Activated CD8-positive, alpha-beta memory T cell treated with anti-CD3 and anti-CD28 coated beads for 36 hours (primary cell): ENCODE results near the gene SH2D3A. TPM values are rescaled to one million over a fixed set of nuclear protein-coding genes. Genes with fewer than 3 reads are reported as not detected.

Experiments
- CTCF ChIA-PET: fragments of 350-600 bp; sonication (Branson Sonifier 250); formaldehyde crosslinking; loops from one replicate; lab custom pipeline; 2021; ENCODE audit warnings: antibody characterized with exemption; lab: Charles Lee
- POLR2A ChIA-PET: fragments of 350-600 bp; sonication (Branson Sonifier 250); formaldehyde crosslinking; loops from one replicate; lab custom pipeline; 2021; ENCODE audit warnings: antibody characterized with exemption; lab: Charles Lee
- total RNA-seq, 2 experiments: library from RNA; stranded (reverse); gene quantifications; one replicate each; pipeline ENCODE4 v1.2.3, GENCODE V29; 2021

The SH2D3A gene
- total RNA-seq: 10 to 100 TPM; 18.1 to 20.3 TPM

DNA sequence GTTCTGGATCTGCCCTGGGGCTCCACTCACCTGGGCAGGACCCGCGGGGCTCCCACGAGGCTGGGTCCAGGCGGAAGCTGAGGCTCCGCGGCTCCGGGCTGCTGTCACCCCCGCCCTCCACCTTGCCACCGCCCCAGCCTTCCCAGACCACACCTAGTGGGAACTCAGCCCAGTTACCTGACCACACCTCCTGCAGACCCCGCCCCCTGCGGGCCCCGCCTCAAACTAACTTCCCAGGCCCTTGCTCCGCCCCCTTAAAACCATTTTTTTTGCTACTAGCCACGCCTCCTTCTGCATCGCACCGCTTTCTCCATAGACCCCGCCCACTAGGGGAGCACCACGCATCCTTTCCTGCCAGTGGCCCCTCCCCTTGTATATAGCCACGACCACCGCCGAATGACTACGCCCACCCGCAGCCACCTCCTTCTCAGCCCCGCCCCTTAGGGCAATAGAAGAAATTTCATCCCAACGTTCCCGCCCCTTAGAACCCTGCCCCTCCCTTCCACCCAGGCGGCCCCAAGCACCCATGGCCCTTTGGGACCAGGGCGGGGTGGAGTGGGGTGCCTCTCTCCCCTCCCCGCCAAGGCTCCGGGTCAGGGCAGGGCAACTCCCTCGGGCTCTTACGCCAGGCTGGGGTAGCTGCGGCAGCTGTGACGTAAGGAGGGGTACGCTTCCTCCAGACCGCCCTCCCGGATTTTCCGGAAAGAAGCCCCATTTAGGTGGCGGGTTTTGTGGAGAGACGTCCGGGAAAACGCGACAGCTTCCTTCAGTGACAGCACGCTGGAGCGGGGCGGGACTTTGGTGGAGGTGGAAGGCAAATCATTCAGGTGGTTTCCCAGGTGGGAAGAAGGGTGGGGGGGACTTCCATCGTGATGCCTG, at the start of gene SH2D3A:
SH2D3A (minus strand) TSS at position 79 of the 879 bp plus-strand sequence. CDS start 3,687 bp downstream, outside the sequence.
- ChIA-PET POLR2A (interaction anchor here (0.9 to 1.0 kb wide), 2 partner anchors 35 to 113 kb away, joined by 3 to 6 read pairs; no protein-coding TSS in a partner anchor), CTCF (interaction anchor here (0.7 to 3.0 kb wide), 7 partner anchors 29 to 251 kb away, joined by 3 to 12 read pairs (median 3); no protein-coding TSS in a partner anchor)

GRCh38 chr19:6813659-6814058, 46.4 kb upstream of the SH2D3A start:
- CTCF ChIA-PET: interaction anchor here (0.8 to 2.0 kb wide), 6 partner anchors 10 to 53 kb away, joined by 3 to 10 read pairs (median 4); partner anchors contain the start of gene VAV1
- POLR2A ChIA-PET: interaction anchor here (0.6 to 1.2 kb wide), 4 partner anchors 13 to 353 kb away, joined by 3 to 16 read pairs (median 4); no protein-coding TSS in a partner anchor

DNA sequence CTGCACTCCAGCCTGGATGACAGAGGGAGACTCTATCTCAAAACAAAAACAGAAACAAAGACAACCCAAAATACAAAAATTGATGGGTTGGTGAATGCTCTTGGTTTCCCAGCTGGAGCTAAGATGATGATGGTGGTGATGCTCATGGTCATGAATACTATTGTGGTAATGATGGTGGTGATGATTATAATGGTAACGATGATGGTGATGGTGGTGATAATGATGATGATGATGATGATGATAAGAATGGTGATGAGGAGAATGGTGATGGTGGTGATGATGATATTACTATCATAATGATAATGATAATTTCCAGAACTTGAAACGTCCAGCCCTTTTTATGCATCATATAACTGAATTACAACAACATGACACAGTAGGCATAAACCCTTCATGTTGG, 45.4 kb upstream of the SH2D3A start:
- ChIA-PET POLR2A (interaction anchor here (1.2 to 1.6 kb wide), 2 partner anchors 12 to 40 kb away, joined by 4 read pairs; partner anchors contain the start of gene VAV1), CTCF (interaction anchor here (2.0 kb wide), 1 partner anchor 11 kb away, joined by 10 read pairs; no protein-coding TSS in a partner anchor)

- ChIA-PET CTCF (interaction anchor here (1.5 kb wide), 1 partner anchor 52 kb away, joined by 4 read pairs; no protein-coding TSS in a partner anchor), POLR2A (interaction anchor here (0.9 to 1.6 kb wide), 2 partner anchors 9 to 39 kb away, joined by 3 to 4 read pairs; partner anchors contain the start of gene VAV1)
Observed at GRCh38 chr19:6811906-6812305, 44.7 kb upstream of the SH2D3A start.

DNA sequence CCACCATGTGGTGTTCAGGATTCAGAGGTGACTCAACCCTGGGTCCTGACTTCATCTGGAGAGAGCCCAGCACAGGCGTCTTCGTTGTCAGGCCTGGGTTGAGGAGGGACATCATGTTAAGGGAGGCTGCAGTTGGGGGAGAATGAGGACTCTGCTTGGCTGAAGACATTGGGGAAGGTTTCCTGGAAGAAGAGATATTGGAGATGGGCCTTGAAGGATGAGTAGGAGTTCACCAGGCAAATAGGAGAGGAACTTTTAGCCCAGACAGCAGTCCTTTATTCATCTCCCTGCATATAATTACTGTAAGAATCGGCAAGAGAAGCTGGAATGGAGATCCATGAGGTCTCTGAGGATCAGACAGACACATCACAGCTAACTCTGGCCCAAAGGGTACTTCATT, 44.1 kb upstream of the SH2D3A start:
- ChIA-PET CTCF (interaction anchor here (1.5 kb wide), 1 partner anchor 52 kb away, joined by 4 read pairs; no protein-coding TSS in a partner anchor), POLR2A (interaction anchor here (0.9 to 1.6 kb wide), 2 partner anchors 8 to 39 kb away, joined by 3 to 4 read pairs; partner anchors contain the start of gene VAV1)

DNA sequence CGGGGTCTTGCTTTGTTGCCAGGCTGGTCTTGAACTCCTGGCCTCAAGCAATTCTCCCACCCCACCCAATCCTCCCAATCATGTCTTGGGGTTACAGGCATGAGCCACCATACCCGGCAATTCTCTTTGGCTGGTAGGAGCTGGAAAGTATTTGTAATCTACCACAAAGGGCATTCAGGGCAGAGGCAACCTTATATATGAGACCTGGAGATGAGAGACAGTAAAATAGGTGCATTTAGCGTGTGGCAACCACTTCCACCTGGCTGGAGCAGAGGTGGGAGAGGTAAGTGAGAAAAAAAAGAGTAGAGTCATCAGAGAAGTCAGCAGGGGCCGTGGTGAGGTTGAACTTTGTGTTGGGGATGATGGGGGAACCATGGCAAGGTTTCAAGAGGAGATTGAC, 42.0 kb upstream of the SH2D3A start:
- POLR2A ChIA-PET: no interaction called here
- CTCF ChIA-PET: interaction anchor here (1.0 kb wide), 1 partner anchor 55 kb away, joined by 3 read pairs; no protein-coding TSS in a partner anchor

GRCh38 chr19:6808494-6808893, 41.3 kb upstream of the SH2D3A start:
- CTCF ChIA-PET: interaction anchor here (0.9 to 1.0 kb wide), 2 partner anchors 30 to 55 kb away, joined by 3 read pairs; no protein-coding TSS in a partner anchor
- POLR2A ChIA-PET: interaction anchor here (1.2 kb wide), 1 partner anchor 36 kb away, joined by 4 read pairs; the partner anchor contains the start of gene VAV1

GRCh38 chr19:6807291-6807690, 40.1 kb upstream of the SH2D3A start:
- POLR2A ChIA-PET: no interaction called here
- CTCF ChIA-PET: interaction anchor here (0.6 to 0.7 kb wide), 3 partner anchors 29 to 103 kb away, joined by 3 to 5 read pairs (median 3); partner anchors contain the start of gene VAV1

GRCh38 chr19:6806488-6806887, 39.3 kb upstream of the SH2D3A start:
- ChIA-PET CTCF (no interaction called here), POLR2A (interaction anchor here (0.5 kb wide), 1 partner anchor 9 kb away, joined by 5 read pairs; no protein-coding TSS in a partner anchor)

- ChIA-PET POLR2A (interaction anchor here (1.0 to 1.6 kb wide), 3 partner anchors 9 to 35 kb away, joined by 3 to 15 read pairs (median 6); partner anchors contain the start of gene VAV1), CTCF (interaction anchor here (1.6 to 3.7 kb wide), 4 partner anchors 10 to 64 kb away, joined by 4 to 28 read pairs (median 8); partner anchors contain the start of gene VAV1)
Observed at GRCh38 chr19:6803036-6803404, 35.8 kb upstream of the SH2D3A start.

- CTCF ChIA-PET: interaction anchor here (1.0 to 3.7 kb wide), 5 partner anchors 11 to 64 kb away, joined by 4 to 28 read pairs (median 5); partner anchors contain the start of gene VAV1
- POLR2A ChIA-PET: interaction anchor here (0.6 to 1.6 kb wide), 4 partner anchors 9 to 342 kb away, joined by 3 to 15 read pairs (median 6); partner anchors contain the start of gene VAV1
Observed at GRCh38 chr19:6802336-6803035, 35.3 kb upstream of the SH2D3A start.

DNA sequence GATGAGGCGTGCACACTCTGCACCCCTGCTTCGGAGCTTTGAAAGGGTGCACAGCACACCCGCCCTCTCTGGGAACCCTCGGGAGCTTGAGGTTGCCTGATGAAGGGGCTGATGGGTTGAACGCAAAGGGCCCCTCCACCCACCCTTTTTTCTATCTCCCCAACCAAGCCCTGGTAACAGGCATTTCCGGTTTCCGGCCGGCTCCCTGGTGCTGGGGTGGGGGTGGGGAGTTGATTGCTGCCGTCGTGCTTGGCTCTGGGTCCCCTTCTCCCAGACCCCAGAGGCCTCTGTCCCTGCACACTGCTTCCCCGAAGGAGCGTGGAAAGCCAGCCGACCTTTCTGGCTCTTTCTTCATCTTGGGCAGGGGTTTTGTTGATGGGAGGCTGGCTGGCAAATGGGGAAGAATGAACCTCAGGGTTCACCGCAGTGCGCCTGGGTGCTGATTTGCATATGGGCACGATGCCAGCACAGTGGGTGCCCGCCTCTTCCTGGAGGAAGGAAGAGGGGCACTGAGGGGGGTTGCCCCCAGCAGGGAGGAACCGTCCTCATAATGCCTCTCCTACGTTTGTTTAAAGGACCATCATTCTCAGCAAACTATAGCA, 34.4 kb upstream of the SH2D3A start:
- ChIA-PET CTCF (interaction anchor here (0.6 to 3.7 kb wide), 7 partner anchors 12 to 63 kb away, joined by 3 to 28 read pairs (median 6); partner anchors contain the start of genes SH2D3A and VAV1), POLR2A (interaction anchor here (0.6 to 2.3 kb wide), 8 partner anchors 9 to 341 kb away, joined by 3 to 27 read pairs (median 4); partner anchors contain the start of genes TNFSF14 and VAV1)

DNA sequence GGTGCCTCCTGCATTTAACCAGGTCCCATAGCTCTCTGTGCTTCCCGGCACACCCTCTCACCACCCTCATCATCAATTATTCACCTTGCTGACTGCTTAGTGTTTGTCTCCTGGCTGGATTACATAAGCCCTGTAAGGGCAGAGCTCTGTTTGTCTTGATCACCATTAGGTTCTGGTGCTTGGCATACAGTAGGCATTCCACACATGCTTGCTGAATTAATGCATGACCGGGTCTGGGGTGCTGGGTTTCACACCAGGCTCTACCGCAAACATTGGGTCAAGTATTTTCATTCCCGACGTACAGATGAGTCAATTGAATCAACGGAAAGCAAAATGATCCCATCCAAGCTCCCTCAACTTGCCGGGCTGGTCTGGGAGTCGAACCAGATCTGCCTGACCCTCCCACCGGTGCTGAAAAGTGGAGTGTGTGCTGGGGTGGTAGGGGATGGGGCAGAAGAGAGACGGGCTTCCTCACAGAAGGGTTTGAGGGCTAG, 33.8 kb upstream of the SH2D3A start:
- ChIA-PET POLR2A (interaction anchor here (0.9 to 2.3 kb wide), 7 partner anchors 9 to 319 kb away, joined by 3 to 27 read pairs (median 4); partner anchors contain the start of genes TNFSF14 and VAV1), CTCF (interaction anchor here (0.6 to 3.7 kb wide), 7 partner anchors 12 to 160 kb away, joined by 3 to 28 read pairs (median 6); partner anchors contain the start of genes SH2D3A and VAV1)

GRCh38 chr19:6800160-6800790, 33.0 kb upstream of the SH2D3A start:
- POLR2A ChIA-PET: interaction anchor here (0.9 to 2.3 kb wide), 6 partner anchors 10 to 318 kb away, joined by 3 to 27 read pairs (median 4); partner anchors contain the start of genes TNFSF14 and VAV1

GRCh38 chr19:6797646-6798045, 30.4 kb upstream of the SH2D3A start:
- ChIA-PET POLR2A (interaction anchor here (0.7 kb wide), 2 partner anchors 9 to 61 kb away, joined by 5 read pairs; no protein-coding TSS in a partner anchor), CTCF (no interaction called here)

More at GRCh38 chr19:6800160-6800790, 33.0 kb upstream of the SH2D3A start:
- CTCF ChIA-PET: interaction anchor here (0.8 to 3.7 kb wide), 5 partner anchors 13 to 159 kb away, joined by 3 to 28 read pairs (median 7); partner anchors contain the start of genes SH2D3A and VAV1

DNA sequence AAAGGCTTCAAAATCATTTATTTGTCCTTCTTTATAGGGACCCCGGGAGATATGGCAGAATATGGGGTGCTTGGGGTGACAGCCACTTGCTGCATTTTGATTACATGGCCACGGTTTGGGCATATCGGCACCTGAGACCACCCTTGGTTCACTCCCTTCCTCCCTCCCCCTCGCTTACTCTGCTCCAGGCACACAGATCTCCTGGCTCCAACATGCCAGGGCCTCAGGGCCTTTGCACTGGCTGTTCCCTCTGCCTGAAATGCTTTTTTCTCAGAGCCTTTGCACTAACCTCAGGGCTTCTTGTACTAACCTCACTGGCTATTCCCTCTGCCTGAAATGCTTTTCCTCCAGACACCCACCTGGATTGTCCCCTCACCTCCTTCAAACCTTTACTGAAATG, 29.0 kb upstream of the SH2D3A start:
- ChIA-PET CTCF (no interaction called here), POLR2A (interaction anchor here (0.6 kb wide), 1 partner anchor 65 kb away, joined by 3 read pairs; no protein-coding TSS in a partner anchor)
